ENCODE results near the gene EIF4E3.

Gene EIF4E3

GRCh38 chr3:71707595-71707994 is 17.6 kb downstream of the EIF4E3 start:
- no peak overlapping the region for H3K27ac ChIP-seq (replicated peaks)
- H3K27me3 ChIP-seq (ENCODE audit: insufficient read depth, poor library complexity, severe bottlenecking) = no peaks in the 10 kb centered on the region
- TF ChIP-seq CTCF (IDR thresholded peaks at IDR 0.05; ENCODE audit: insufficient read depth, low read length) (no peak), GABPA (IDR thresholded peaks at IDR 0.05; ENCODE audit: low read depth) (no peak), REST (IDR thresholded peaks at IDR 0.05; ENCODE audit: insufficient replicate concordance, low read depth) (no peak), SPI1 (IDR thresholded peaks at IDR 0.05; ENCODE audit: borderline replicate concordance, low read depth) (no peak), POLR2AphosphoS5 (IDR thresholded peaks at IDR 0.05; ENCODE audit: low read depth) (no peak)
- no peak for DNase-seq (ENCODE audit: low read depth in 1 of 2, low spot score in 1 of 2)
- no peak overlapping the region for H3K4me3 ChIP-seq (replicated peaks; ENCODE audit: insufficient read depth, low read length)

- DNase-seq (ENCODE audit: low read depth in 1 of 2, low spot score in 1 of 2) = no peak
- Histone ChIP-seq H3K4me3 (replicated peaks; ENCODE audit: insufficient read depth, low read length) (no peak overlapping the region), H3K27me3 (ENCODE audit: insufficient read depth, poor library complexity, severe bottlenecking) (no peaks in the 10 kb centered on the region), H3K27ac (replicated peaks) (no peak overlapping the region)
- TF ChIP-seq REST (IDR thresholded peaks at IDR 0.05; ENCODE audit: insufficient replicate concordance, low read depth) (no peak), POLR2AphosphoS5 (IDR thresholded peaks at IDR 0.05; ENCODE audit: low read depth) (no peak), GABPA (IDR thresholded peaks at IDR 0.05; ENCODE audit: low read depth) (no peak), SPI1 (IDR thresholded peaks at IDR 0.05; ENCODE audit: borderline replicate concordance, low read depth) (no peak), CTCF (IDR thresholded peaks at IDR 0.05; ENCODE audit: insufficient read depth, low read length) (no peak)
Observed at GRCh38 chr3:71705681-71706080, 19.5 kb downstream of the EIF4E3 start.

- TF ChIP-seq CTCF (IDR thresholded peaks at IDR 0.05; ENCODE audit: insufficient read depth, low read length) = no peak
- TF ChIP-seq SPI1 (IDR thresholded peaks at IDR 0.05; ENCODE audit: borderline replicate concordance, low read depth) = no peak
- TF ChIP-seq GABPA (IDR thresholded peaks at IDR 0.05; ENCODE audit: low read depth) = no peak
- no peak for TF ChIP-seq REST (IDR thresholded peaks at IDR 0.05; ENCODE audit: insufficient replicate concordance, low read depth)
- no peak for TF ChIP-seq POLR2AphosphoS5 (IDR thresholded peaks at IDR 0.05; ENCODE audit: low read depth)
- no peak overlapping the region for H3K27ac ChIP-seq (replicated peaks)
Observed at GRCh38 chr3:71704915-71705314, 20.3 kb downstream of the EIF4E3 start.

More at GRCh38 chr3:71704915-71705314, 20.3 kb downstream of the EIF4E3 start:
- no peaks in the 10 kb centered on the region for H3K27me3 ChIP-seq (ENCODE audit: insufficient read depth, poor library complexity, severe bottlenecking)
- no peak overlapping the region for H3K4me3 ChIP-seq (replicated peaks; ENCODE audit: insufficient read depth, low read length)
- no peak for DNase-seq (ENCODE audit: low read depth in 1 of 2, low spot score in 1 of 2)
